ENCODE results near the gene ZNF579.

Gene ZNF579

DNA sequence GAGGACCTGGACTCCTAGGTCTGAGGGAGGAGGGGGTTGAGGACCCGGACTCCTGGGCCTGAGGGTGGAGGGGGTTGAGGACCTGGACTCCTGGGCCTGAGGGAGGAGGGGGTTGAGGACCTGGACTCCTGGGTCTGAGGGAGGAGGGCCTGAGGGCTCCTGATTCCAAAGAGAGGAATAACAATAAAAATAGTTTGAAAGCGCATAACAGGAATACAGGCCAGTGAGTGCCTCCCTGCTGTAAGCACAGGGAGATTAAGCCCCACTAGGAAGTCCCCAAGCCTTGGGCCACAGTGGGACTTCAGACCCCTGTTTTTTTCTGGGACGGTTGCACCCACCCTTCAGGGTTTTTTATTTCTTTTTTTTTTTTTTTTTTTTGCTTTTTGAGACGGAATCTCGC is 42.5 kb downstream of the ZNF579 start:
- no peak overlapping the region for H3K9ac ChIP-seq
- H3K4me2 ChIP-seq: no peak overlapping the region
- H2AFZ ChIP-seq (ENCODE audit: low read depth): no peak overlapping the region
- no peak overlapping the region for H3K27ac ChIP-seq
- TF ChIP-seq, protein P1, sequence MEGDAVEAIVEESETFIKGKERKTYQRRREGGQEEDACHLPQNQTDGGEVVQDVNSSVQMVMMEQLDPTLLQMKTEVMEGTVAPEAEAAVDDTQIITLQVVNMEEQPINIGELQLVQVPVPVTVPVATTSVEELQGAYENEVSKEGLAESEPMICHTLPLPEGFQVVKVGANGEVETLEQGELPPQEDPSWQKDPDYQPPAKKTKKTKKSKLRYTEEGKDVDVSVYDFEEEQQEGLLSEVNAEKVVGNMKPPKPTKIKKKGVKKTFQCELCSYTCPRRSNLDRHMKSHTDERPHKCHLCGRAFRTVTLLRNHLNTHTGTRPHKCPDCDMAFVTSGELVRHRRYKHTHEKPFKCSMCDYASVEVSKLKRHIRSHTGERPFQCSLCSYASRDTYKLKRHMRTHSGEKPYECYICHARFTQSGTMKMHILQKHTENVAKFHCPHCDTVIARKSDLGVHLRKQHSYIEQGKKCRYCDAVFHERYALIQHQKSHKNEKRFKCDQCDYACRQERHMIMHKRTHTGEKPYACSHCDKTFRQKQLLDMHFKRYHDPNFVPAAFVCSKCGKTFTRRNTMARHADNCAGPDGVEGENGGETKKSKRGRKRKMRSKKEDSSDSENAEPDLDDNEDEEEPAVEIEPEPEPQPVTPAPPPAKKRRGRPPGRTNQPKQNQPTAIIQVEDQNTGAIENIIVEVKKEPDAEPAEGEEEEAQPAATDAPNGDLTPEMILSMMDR (conservative IDR thresholded peaks at IDR 0.05; ENCODE audit: low read depth, low read length): no peak
- H4K20me1 ChIP-seq (ENCODE audit: insufficient read depth): no peaks in the 10 kb centered on the region
- no peaks in the 10 kb centered on the region for H3K4me1 ChIP-seq (ENCODE audit: low read depth, poor library complexity, severe bottlenecking)
- no peaks in the 10 kb centered on the region for H3K36me3 ChIP-seq (ENCODE audit: insufficient read depth)
- H3K27me3 ChIP-seq (ENCODE audit: insufficient read depth, low read depth): peaks cover 20% of the 10 kb centered on the region; the same call in 1 of the 2 replicates
- no peaks in the 10 kb centered on the region for H3K79me2 ChIP-seq (ENCODE audit: insufficient read depth, low read depth)
- no peak overlapping the region for H3K4me3 ChIP-seq (IDR thresholded peaks at IDR 0.05; ENCODE audit: insufficient read depth, low read depth, low read length)

DNA sequence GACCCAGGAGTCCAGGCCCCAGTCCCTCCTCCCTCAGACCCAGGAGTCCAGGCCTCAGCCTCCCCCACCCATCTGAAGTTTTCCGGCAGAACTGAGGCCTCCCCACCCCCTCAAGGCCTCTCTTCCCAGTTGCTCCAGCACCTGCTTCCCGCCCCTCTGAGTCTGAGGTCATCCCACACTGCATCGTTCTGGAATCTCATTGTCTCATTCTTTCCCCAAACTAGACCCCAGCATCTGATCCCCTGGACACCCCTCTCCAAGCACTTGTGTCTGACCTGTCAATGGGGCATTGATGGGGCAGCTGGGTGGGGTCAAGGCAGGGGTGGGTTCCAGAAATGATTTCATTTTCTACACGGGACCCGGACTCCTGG is 42.9 kb downstream of the ZNF579 start:
- Histone ChIP-seq H3K9ac (no peak overlapping the region), H3K79me2 (ENCODE audit: insufficient read depth, low read depth) (no peaks in the 10 kb centered on the region), H3K4me2 (no peak overlapping the region), H2AFZ (ENCODE audit: low read depth) (no peak overlapping the region), H4K20me1 (ENCODE audit: insufficient read depth) (no peaks in the 10 kb centered on the region), H3K4me1 (ENCODE audit: low read depth, poor library complexity, severe bottlenecking) (no peaks in the 10 kb centered on the region), H3K27ac (no peak overlapping the region), H3K27me3 (ENCODE audit: insufficient read depth, low read depth) (peaks cover 24% of the 10 kb centered on the region), H3K36me3 (ENCODE audit: insufficient read depth) (no peaks in the 10 kb centered on the region), H3K4me3 (IDR thresholded peaks at IDR 0.05; ENCODE audit: insufficient read depth, low read depth, low read length) (no peak overlapping the region)
- TF ChIP-seq, protein P1 (conservative IDR thresholded peaks at IDR 0.05; ENCODE audit: low read depth, low read length): no peak

DNA sequence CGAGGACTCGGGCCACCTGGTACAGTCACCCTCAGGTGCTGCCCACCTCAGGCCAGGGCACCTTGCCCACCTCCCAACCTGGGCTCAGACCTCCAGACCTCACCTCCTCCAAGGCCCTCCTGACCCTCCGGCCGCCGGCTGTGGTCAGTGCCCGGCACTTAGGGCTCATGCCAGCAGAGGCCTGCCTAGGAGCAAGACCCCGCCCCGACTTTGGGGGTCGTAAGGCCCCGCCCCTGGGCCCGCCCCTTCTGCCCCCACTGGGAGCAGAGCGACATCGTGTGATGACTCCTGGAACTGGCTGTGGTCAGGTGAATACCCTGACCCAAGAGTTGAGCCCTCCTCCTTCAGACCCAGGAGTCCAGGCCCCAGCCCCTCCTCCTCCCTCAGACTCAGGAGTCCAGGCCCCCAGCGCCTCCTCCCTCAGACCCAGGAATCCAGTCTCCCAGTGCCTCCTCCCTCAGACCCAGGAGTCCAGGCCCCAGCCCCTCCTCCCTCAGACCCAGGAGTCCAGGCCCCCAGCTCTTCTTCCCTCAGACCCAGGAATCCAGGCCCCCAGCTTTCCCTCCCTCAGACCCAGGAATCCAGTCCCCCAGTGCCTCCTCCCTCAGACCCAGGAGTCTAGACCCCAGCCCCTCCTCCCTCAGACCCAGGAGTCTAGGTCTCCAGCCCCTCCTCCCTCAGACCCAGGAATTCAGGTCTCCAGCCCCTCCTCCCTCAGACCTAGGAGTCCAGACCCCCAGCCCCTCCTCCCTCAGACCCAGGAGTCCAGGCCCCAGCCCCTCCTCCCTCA is 43.5 kb downstream of the ZNF579 start, which contains the start of gene SBK2:
SBK2 (minus strand) TSS at position 183 of the 790 bp plus-strand sequence. CDS start 839 bp downstream, outside the sequence.
- H3K79me2 ChIP-seq (ENCODE audit: insufficient read depth, low read depth): no peaks in the 10 kb centered on the region
- no peak within 1 kb of the TSS for H2AFZ ChIP-seq (ENCODE audit: low read depth)
- H3K4me3 ChIP-seq (IDR thresholded peaks at IDR 0.05; ENCODE audit: insufficient read depth, low read depth, low read length): no peak within 1 kb of the TSS
- no peak within 1 kb of the TSS for H3K27ac ChIP-seq
- no peaks in the 10 kb centered on the region for H3K4me1 ChIP-seq (ENCODE audit: low read depth, poor library complexity, severe bottlenecking)
- H3K36me3 ChIP-seq (ENCODE audit: insufficient read depth): no peaks in the 10 kb centered on the region
- TF ChIP-seq, protein P1 (conservative IDR thresholded peaks at IDR 0.05; ENCODE audit: low read depth, low read length): no peak
- no peak within 1 kb of the TSS for H3K4me2 ChIP-seq
- peaks cover 30% of the 10 kb centered on the region for H3K27me3 ChIP-seq (ENCODE audit: insufficient read depth, low read depth)
- no peak within 1 kb of the TSS for H3K9ac ChIP-seq
- no peaks in the 10 kb centered on the region for H4K20me1 ChIP-seq (ENCODE audit: insufficient read depth)

DNA sequence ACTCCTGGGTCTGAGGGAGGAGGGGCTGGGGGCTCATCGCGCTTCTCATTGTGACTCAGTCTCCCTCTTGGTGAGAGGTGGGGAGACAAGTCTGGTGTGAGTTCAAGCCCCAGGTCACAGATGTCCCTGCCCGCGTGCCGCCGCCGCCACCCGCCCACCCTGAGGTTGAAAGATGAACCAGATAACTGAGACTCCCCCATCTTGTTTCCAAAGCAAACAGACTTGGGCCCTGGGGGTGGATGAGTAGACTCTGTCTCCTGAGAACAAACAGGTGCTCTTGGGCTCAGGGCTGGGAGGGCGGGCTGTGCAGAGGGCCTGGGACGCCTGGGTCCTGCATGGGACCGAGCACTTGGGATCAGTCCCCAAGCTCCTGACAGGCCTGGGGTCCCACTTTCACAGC is 44.3 kb downstream of the ZNF579 start:
- no peaks in the 10 kb centered on the region for H3K4me1 ChIP-seq (ENCODE audit: low read depth, poor library complexity, severe bottlenecking)
- peaks cover 37% of the 10 kb centered on the region for H3K27me3 ChIP-seq (ENCODE audit: insufficient read depth, low read depth)
- H3K36me3 ChIP-seq (ENCODE audit: insufficient read depth): no peaks in the 10 kb centered on the region
- no peak overlapping the region for H3K4me2 ChIP-seq
- no peaks in the 10 kb centered on the region for H4K20me1 ChIP-seq (ENCODE audit: insufficient read depth)
- H3K79me2 ChIP-seq (ENCODE audit: insufficient read depth, low read depth): no peaks in the 10 kb centered on the region
- H2AFZ ChIP-seq (ENCODE audit: low read depth): no peak overlapping the region
- H3K9ac ChIP-seq: no peak overlapping the region
- no peak overlapping the region for H3K27ac ChIP-seq
- no peak overlapping the region for H3K4me3 ChIP-seq (IDR thresholded peaks at IDR 0.05; ENCODE audit: insufficient read depth, low read depth, low read length)
- TF ChIP-seq, protein P1 (conservative IDR thresholded peaks at IDR 0.05; ENCODE audit: low read depth, low read length): no peak
